Stimulated activated CD8-positive, alpha-beta memory T cell treated with anti-CD3 and anti-CD28 coated beads, Interleukin-7, amount 100 ng/mL, for 24 hours (primary cell): ENCODE measurements around the gene DLX5.

ENCODE experiments used
- DNase-seq: peaks from one replicate; pipeline ENCODE4 v3.0.0-alpha.2; 2020; ENCODE audit warnings: low read depth

The DLX5 gene

GRCh38 chr7:97018126-97018601 is 6.5 kb downstream of the DLX5 start:
- DNase-seq: no peak

GRCh38 chr7:97017192-97018125 is 7.2 kb downstream of the DLX5 start:
- DNase-seq: no peak

GRCh38 chr7:97016381-97017191 is 8.0 kb downstream of the DLX5 start:
- DNase-seq: no peak

GRCh38 chr7:97015756-97016380 is 8.8 kb downstream of the DLX5 start:
- DNase-seq: no peak

- DNase-seq: no peak
Observed at GRCh38 chr7:97015279-97015678, 9.4 kb downstream of the DLX5 start.

- no peak for DNase-seq
Observed at GRCh38 chr7:97014145-97014750, 10.4 kb downstream of the DLX5 start.

- DNase-seq: no peak
Observed at GRCh38 chr7:97013845-97014134, 10.8 kb downstream of the DLX5 start.

GRCh38 chr7:97013134-97013844 is 11.3 kb downstream of the DLX5 start:
- DNase-seq: no peak

GRCh38 chr7:97012365-97013133 is 12.1 kb downstream of the DLX5 start:
- no peak for DNase-seq

GRCh38 chr7:97011536-97012364 is 12.9 kb downstream of the DLX5 start:
- DNase-seq: no peak

GRCh38 chr7:97011104-97011503 is 13.5 kb downstream of the DLX5 start:
- no peak for DNase-seq

GRCh38 chr7:97009753-97010732 is 14.6 kb downstream of the DLX5 start:
- no peak for DNase-seq

GRCh38 chr7:97008275-97008917 is 16.2 kb downstream of the DLX5 start:
- no peak for DNase-seq

GRCh38 chr7:97007583-97007861 is 17.1 kb downstream of the DLX5 start:
- DNase-seq: no peak

GRCh38 chr7:97006816-97007582 is 17.6 kb downstream of the DLX5 start:
- no peak for DNase-seq

GRCh38 chr7:97006055-97006815 is 18.4 kb downstream of the DLX5 start:
- DNase-seq: no peak
